WTC11 (cell line): Measurements from ENCODE around the gene OR4D10. TPM values are rescaled to one million over a fixed set of nuclear protein-coding genes. Genes with fewer than 3 reads are reported as not detected.
A peak's percentile ranks its signal among the peaks of the same experiment; 100 is the strongest.

Experiments used
- ATAC-seq: fragments of 200-7000 bp; cut with Tn5 transposase; 2 replicates; pipeline ENCODE4 v1.10.0; 2021; ENCODE audit warnings: mild to moderate bottlenecking, moderate library complexity
- CTCF ChIA-PET: fragments of 300-600 bp; sonication (Branson Sonifier 250); formaldehyde crosslinking; loops from one replicate; lab custom pipeline; 2021; ENCODE audit warnings: antibody characterized with exemption; lab: Charles Lee
- POLR2A ChIA-PET: fragments of 350-600 bp; sonication (Branson Sonifier 250); formaldehyde crosslinking; loops from one replicate; lab custom pipeline; 2021; ENCODE audit warnings: antibody characterized with exemption; lab: Charles Lee
- DNase-seq: peaks from one replicate; pipeline ENCODE4 v3.0.0; 2021; ENCODE audit warnings: low spot score
- H3K27ac Mint-ChIP-seq: 2 replicates; pipeline ENCODE4 v1.8.0; 2021; ENCODE audit warnings: mixed read lengths
- H3K27me3 Mint-ChIP-seq: 2 replicates; pipeline ENCODE4 v1.8.0; 2021; ENCODE audit warnings: low read depth, mild to moderate bottlenecking, moderate library complexity, mixed read lengths
- H3K36me3 Mint-ChIP-seq: 2 replicates; pipeline ENCODE4 v1.8.0; 2021; ENCODE audit warnings: mixed read lengths
- H3K4me1 Mint-ChIP-seq: 2 replicates; pipeline ENCODE4 v1.8.0; 2022; ENCODE audit warnings: mixed read lengths
- H3K4me3 Mint-ChIP-seq: 2 replicates; pipeline ENCODE4 v1.8.0; 2021; ENCODE audit warnings: mild to moderate bottlenecking, moderate library complexity, mixed read lengths
- H3K9me3 Mint-ChIP-seq: 2 replicates; pipeline ENCODE4 v1.8.0; 2021; ENCODE audit warnings: mixed read lengths
- GTF2I ChIP-seq: fragments of 250-450 bp; sonication (Bioruptor Pico); conservative IDR thresholded peaks from 2 replicates; pipeline ENCODE4 v1.4.0; 2021; ENCODE audit warnings: mild to moderate bottlenecking
- JAZF1 ChIP-seq: fragments of 250-450 bp; sonication (Bioruptor Pico); IDR thresholded peaks from 2 replicates; pipeline ENCODE4 v1.9.0; 2021; ENCODE audit warnings: moderate library complexity, mild to moderate bottlenecking, inconsistent platforms
- PRRX2 ChIP-seq: fragments of 250-450 bp; sonication (Bioruptor Pico); IDR thresholded peaks from 2 replicates; pipeline ENCODE4 v1.8.0; 2021; ENCODE audit warnings: mild to moderate bottlenecking
- SP1 ChIP-seq: sonication (generic); formaldehyde crosslinking; conservative IDR thresholded peaks from 2 replicates; pipeline ENCODE4 v1.8.1; 2022; ENCODE audit warnings: missing genetic modification reagents
- ZNF121 ChIP-seq: sonication (generic); formaldehyde crosslinking; IDR thresholded peaks from 2 replicates; pipeline ENCODE4 v1.8.0; 2023; ENCODE audit warnings: missing genetic modification reagents
- ZNF219 ChIP-seq: sonication (generic); formaldehyde crosslinking; IDR thresholded peaks from 2 replicates; pipeline ENCODE4 v1.8.0; 2023; ENCODE audit warnings: missing genetic modification reagents, mild to moderate bottlenecking, borderline replicate concordance
- ZNF317 ChIP-seq: sonication (generic); formaldehyde crosslinking; IDR thresholded peaks from 2 replicates; pipeline ENCODE4 v1.8.1; 2023; ENCODE audit warnings: low read depth, mild to moderate bottlenecking, moderate library complexity, missing genetic modification reagents, borderline replicate concordance
- total RNA-seq: library from RNA; stranded (reverse); gene quantifications from 3 replicates; pipeline ENCODE4 v1.2.3, GENCODE V29; 2021
- TF ChIP-seq, protein P1 (sequence below): sonication (generic); formaldehyde crosslinking; IDR thresholded peaks from 2 replicates; pipeline ENCODE4 v1.8.1; 2023; ENCODE audit warnings: mild to moderate bottlenecking, missing genetic modification reagents
- TF ChIP-seq, protein P2 (sequence below): fragments of 250-450 bp; sonication (Bioruptor Pico); IDR thresholded peaks from 2 replicates; pipeline ENCODE4 v2.1.2; 2022; ENCODE audit warnings: mild to moderate bottlenecking, moderate library complexity
- TF ChIP-seq, protein P3 (sequence below): fragments of 250-450 bp; sonication (Bioruptor Pico); IDR thresholded peaks from 2 replicates; pipeline ENCODE4 v1.9.0; 2021; ENCODE audit warnings: mild to moderate bottlenecking
- TF ChIP-seq, protein P4 (sequence below): fragments of 250-450 bp; sonication (Bioruptor Pico); conservative IDR thresholded peaks from 2 replicates; pipeline ENCODE4 v1.9.0; 2021; ENCODE audit warnings: mild to moderate bottlenecking

OR4D10 gene
- total RNA-seq, 1 experiment from 2014 or later: not detected

DNA sequence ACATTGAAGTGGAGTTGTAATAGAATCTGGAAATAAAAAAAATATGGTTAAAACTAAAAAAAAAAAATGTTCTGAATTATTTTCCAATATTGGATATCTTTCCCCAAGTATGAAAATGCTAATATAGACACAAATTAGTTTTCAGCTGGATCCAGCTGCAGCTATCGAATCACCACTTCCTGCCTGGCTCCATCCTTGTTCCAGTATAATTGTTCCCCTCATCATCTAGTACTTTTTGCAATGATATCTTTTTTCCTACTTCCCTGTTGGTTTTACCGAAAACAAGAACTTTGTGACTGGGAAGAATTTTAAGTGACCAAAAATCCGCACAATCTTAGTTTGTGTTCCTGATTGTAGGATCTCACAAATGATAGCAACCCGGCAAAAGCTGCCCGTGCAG is 47.6 kb downstream of the OR4D10 start:
- H3K4me3 Mint-ChIP-seq: no peak overlapping the region
- no peak overlapping the region for H3K27ac Mint-ChIP-seq
- POLR2A ChIA-PET: interaction anchor here (0.6 kb wide), 1 partner anchor 16 kb away, joined by 3 read pairs; no protein-coding TSS in a partner anchor
- CTCF ChIA-PET: no interaction called here
- DNase-seq (no peak), ATAC-seq (no peak)
- no peaks in the 10 kb centered on the region; the same call in 1 of the 2 replicates for H3K27me3 Mint-ChIP-seq
- H3K36me3 Mint-ChIP-seq: no peaks in the 10 kb centered on the region
- no peaks in the 10 kb centered on the region for H3K4me1 Mint-ChIP-seq
- TF ChIP-seq PRRX2 (CRISPR knock-in tag): no peak
- TF ChIP-seq GTF2I (CRISPR knock-in tag): no peak
- TF ChIP-seq, protein P1, sequence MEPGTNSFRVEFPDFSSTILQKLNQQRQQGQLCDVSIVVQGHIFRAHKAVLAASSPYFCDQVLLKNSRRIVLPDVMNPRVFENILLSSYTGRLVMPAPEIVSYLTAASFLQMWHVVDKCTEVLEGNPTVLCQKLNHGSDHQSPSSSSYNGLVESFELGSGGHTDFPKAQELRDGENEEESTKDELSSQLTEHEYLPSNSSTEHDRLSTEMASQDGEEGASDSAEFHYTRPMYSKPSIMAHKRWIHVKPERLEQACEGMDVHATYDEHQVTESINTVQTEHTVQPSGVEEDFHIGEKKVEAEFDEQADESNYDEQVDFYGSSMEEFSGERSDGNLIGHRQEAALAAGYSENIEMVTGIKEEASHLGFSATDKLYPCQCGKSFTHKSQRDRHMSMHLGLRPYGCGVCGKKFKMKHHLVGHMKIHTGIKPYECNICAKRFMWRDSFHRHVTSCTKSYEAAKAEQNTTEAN (CRISPR knock-in tag): no peak
- no peak for TF ChIP-seq ZNF317 (CRISPR knock-in tag)
- no peak for TF ChIP-seq ZNF121 (CRISPR knock-in tag)
- TF ChIP-seq SP1 (CRISPR knock-in tag): no peak
- no peaks in the 10 kb centered on the region for H3K9me3 Mint-ChIP-seq

DNA sequence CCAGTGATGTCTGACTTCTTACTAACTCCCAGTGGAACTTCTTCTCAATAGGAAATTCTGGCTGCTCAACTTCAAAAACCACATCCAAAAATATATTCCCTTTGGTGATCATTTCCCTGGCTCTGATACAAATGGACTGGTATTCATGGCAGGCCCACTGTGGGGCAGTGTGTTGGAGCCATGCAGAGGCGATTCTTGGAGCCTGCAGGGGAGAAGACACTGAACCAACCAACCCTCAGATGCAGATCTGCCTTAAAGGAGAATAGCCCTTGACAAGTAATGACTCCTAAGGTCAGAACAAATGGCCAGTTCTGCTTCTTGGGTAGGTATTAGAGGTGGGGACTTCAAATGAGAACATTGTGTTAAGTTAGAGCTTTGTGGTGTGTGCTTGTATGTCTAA is 50.4 kb downstream of the OR4D10 start:
- ATAC-seq: peak; percentile 84
- CTCF ChIA-PET: no interaction called here
- Mint-ChIP-seq H3K36me3 (no peaks in the 10 kb centered on the region), H3K9me3 (no peaks in the 10 kb centered on the region), H3K27ac (no peak overlapping the region), H3K27me3 (no peaks in the 10 kb centered on the region; the same call in 1 of the 2 replicates), H3K4me3 (no peak overlapping the region), H3K4me1 (peaks cover 19% of the 10 kb centered on the region)
- DNase-seq: no peak
- no peak for TF ChIP-seq JAZF1 (CRISPR knock-in tag)
- TF ChIP-seq, protein P2, sequence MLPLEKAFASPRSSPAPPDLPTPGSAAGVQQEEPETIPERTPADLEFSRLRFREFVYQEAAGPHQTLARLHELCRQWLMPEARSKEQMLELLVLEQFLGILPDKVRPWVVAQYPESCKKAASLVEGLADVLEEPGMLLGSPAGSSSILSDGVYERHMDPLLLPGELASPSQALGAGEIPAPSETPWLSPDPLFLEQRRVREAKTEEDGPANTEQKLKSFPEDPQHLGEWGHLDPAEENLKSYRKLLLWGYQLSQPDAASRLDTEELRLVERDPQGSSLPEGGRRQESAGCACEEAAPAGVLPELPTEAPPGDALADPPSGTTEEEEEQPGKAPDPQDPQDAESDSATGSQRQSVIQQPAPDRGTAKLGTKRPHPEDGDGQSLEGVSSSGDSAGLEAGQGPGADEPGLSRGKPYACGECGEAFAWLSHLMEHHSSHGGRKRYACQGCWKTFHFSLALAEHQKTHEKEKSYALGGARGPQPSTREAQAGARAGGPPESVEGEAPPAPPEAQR (CRISPR knock-in tag): no peak
- TF ChIP-seq, protein P3, sequence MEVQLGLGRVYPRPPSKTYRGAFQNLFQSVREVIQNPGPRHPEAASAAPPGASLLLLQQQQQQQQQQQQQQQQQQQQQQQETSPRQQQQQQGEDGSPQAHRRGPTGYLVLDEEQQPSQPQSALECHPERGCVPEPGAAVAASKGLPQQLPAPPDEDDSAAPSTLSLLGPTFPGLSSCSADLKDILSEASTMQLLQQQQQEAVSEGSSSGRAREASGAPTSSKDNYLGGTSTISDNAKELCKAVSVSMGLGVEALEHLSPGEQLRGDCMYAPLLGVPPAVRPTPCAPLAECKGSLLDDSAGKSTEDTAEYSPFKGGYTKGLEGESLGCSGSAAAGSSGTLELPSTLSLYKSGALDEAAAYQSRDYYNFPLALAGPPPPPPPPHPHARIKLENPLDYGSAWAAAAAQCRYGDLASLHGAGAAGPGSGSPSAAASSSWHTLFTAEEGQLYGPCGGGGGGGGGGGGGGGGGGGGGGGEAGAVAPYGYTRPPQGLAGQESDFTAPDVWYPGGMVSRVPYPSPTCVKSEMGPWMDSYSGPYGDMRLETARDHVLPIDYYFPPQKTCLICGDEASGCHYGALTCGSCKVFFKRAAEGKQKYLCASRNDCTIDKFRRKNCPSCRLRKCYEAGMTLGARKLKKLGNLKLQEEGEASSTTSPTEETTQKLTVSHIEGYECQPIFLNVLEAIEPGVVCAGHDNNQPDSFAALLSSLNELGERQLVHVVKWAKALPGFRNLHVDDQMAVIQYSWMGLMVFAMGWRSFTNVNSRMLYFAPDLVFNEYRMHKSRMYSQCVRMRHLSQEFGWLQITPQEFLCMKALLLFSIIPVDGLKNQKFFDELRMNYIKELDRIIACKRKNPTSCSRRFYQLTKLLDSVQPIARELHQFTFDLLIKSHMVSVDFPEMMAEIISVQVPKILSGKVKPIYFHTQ (CRISPR knock-in tag): no peak
- POLR2A ChIA-PET: no interaction called here

DNA sequence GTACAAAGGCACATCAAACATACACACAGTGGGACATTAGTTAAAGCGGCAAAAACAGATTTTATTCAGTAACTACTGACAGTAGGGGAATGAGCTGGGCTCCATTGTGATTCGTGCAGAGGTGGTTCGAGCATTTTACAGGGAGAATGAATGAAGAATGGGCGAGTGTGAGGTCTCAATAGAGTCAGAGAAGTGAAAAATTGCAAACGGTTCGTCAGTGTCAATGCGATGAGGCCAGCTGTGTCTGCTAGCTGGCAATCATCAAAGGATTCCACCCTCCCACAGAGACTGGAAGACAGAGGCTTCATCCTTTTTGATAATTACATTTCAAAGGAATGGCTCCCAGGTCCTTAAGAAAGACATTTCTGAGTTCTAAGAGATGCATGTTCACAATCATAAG is 55.6 kb downstream of the OR4D10 start:
- no peak for DNase-seq
- H3K36me3 Mint-ChIP-seq: no peaks in the 10 kb centered on the region
- TF ChIP-seq ZNF219 (CRISPR knock-in tag): no peak
- TF ChIP-seq, protein P4, sequence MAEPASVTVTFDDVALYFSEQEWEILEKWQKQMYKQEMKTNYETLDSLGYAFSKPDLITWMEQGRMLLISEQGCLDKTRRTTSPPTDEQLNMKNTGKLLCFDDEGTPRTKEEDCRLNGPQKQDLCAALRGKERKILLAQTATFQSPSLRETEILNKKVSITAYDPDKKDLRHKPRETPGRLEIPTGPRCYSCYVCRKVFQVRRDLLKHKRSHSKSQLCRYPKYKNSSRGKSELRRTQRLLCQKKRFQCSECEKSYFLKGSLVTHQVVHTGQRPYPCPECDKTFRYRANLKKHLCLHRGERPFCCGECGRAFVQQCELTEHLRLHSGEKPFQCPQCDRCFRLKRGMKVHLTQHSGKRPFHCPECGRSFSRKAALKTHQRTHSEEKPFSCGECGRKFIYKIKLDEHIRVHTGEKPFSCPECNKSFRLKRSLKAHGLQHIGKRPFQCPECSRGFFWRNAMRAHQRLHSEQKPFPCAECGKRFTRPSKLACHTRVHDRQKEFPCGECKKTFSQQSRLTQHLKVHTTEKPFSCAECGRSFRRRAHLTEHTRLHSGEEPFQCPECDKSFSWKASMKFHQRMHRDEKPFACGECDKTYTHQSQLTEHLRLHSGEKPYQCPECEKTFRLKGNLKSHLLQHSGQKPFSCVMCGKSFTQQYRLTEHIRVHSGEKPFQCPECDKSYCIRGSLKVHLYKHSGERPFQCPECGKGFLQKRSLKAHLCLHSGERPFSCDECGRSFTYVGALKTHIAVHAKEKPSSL (CRISPR knock-in tag): no peak
- TF ChIP-seq, all 79 proteins: peak for 0
- H3K27me3 Mint-ChIP-seq: no peaks in the 10 kb centered on the region
- H3K9me3 Mint-ChIP-seq: peaks cover 10% of the 10 kb centered on the region
- no peak overlapping the region for H3K27ac Mint-ChIP-seq
- ChIA-PET CTCF (interaction anchor here (3.1 kb wide), 1 partner anchor 8 kb away, joined by 20 read pairs; no protein-coding TSS in a partner anchor), POLR2A (interaction anchor here (0.9 kb wide), 1 partner anchor 8 kb away, joined by 3 read pairs; no protein-coding TSS in a partner anchor)
- peaks cover 30% of the 10 kb centered on the region for H3K4me1 Mint-ChIP-seq
- no peak overlapping the region; the same call in 1 of the 2 replicates for H3K4me3 Mint-ChIP-seq
- no peak; the same call in 1 of the 2 replicates for ATAC-seq

Other genes starting within 250 kb of the OR4D10 start
- not detected in 3 replicates for gene OR5AN1, start 114.4 kb upstream of the OR4D10 start, total RNA-seq
- gene OR5A2, start 46.9 kb upstream of the OR4D10 start, total RNA-seq: not detected in 3 replicates
- not detected in 3 replicates for gene OR5A1, start 36.8 kb upstream of the OR4D10 start, total RNA-seq
- gene OR4D6, start 16.4 kb upstream of the OR4D10 start, total RNA-seq: not detected in 3 replicates
- gene OR4D11, start 30.3 kb downstream of the OR4D10 start, total RNA-seq: not detected in 3 replicates
- not detected in 3 replicates for gene OR4D9, start 38.2 kb downstream of the OR4D10 start, total RNA-seq
- 38.3 to 45.4 TPM (median 38.8 TPM) in 3 replicates for gene OSBP, start 142.5 kb downstream of the OR4D10 start, total RNA-seq
- 27.6 to 30.5 TPM (median 29.9 TPM) in 3 replicates for gene PATL1, start 195.7 kb downstream of the OR4D10 start, total RNA-seq
- not detected in 3 replicates for gene OR10V1, start 240.5 kb downstream of the OR4D10 start, total RNA-seq